Endothelial cell of umbilical vein (primary cell): ENCODE measurements around the gene PRDM16. TPM values are rescaled to one million over a fixed set of nuclear protein-coding genes. Genes with fewer than 3 reads are reported as not detected.

Source experiments
- BruUV-seq: library from RNA; stranded (reverse); fragments of 400-500 nt; replicated peaks from 2 replicates; lab custom pipeline; 2021; lab: Mats Ljungman, UMichigan
- CTCF ChIA-PET: fragments of 300-600, 350-600 bp; sonication (Branson Sonifier 250); formaldehyde crosslinking; loops from one replicate; lab custom pipeline; 2021; ENCODE audit warnings: antibody characterized with exemption, inconsistent platforms; lab: Charles Lee
- POLR2A ChIA-PET: fragments of 300-600, 350-600 bp; sonication (Branson Sonifier 250); formaldehyde crosslinking; loops from one replicate; lab custom pipeline; 2021; ENCODE audit warnings: antibody characterized with exemption, inconsistent platforms; lab: Charles Lee
- DNase-seq: peaks from one replicate; pipeline ENCODE4 v3.0.0-alpha.2; 2011; ENCODE audit warnings: low read depth, low spot score
- FAIRE-seq: peaks from 2 replicates; lab custom pipeline; 2011; peaks lifted over from hg19 to GRCh38; lab: Jason Lieb, UNC
- H2AFZ ChIP-seq: 2 replicates; pipeline ENCODE4 v1.6.0; 2012; ENCODE audit warnings: low read depth, low read length, control low read depth, inconsistent platforms
- H3K27ac ChIP-seq: 2 replicates; pipeline ENCODE4 v1.5.1; 2011; ENCODE audit warnings: low read depth, mild to moderate bottlenecking, control low read depth, low read length, moderate library complexity; ENCODE audit not compliant: insufficient read depth
- H3K27me3 ChIP-seq, 2 experiments: 2 replicates each; pipeline versions ENCODE4 v1.6.0 to v1.6.1; 2011; ENCODE audit warnings: low read length in 2 of 2, mixed read lengths in 1 of 2; ENCODE audit not compliant: control insufficient read depth in 2 of 2, insufficient read depth in 2 of 2
- H3K36me3 ChIP-seq, 2 experiments: 2 replicates in 1 of 2; 3 replicates in 1 of 2; pipeline ENCODE4 v1.5.1; 2011; ENCODE audit warnings: low read length in 2 of 2, mild to moderate bottlenecking in 1 of 2, moderate library complexity in 1 of 2; ENCODE audit not compliant: control insufficient read depth in 2 of 2, insufficient read depth in 2 of 2; ENCODE audit errors: extremely low read depth in 1 of 2
- H3K4me1 ChIP-seq: 3 replicates; pipeline ENCODE4 v1.5.1; 2011; ENCODE audit warnings: mild to moderate bottlenecking, low read length; ENCODE audit not compliant: control insufficient read depth, insufficient read depth; ENCODE audit errors: extremely low read depth
- H3K4me2 ChIP-seq: 2 replicates; pipeline ENCODE4 v1.6.1; 2011; ENCODE audit warnings: low read length, control low read depth, mixed read lengths; ENCODE audit not compliant: insufficient read depth
- H3K4me3 ChIP-seq, 3 experiments: fragments of 200-600 bp in 1 of 3; sonication (generic), shearing (Covaris generic) in 1 of 3; replicated peaks in 1 of 3; 2 replicates each; pipeline ENCODE4 v1.5.1; 2011 to 2016; ENCODE audit warnings: control low read depth in 3 of 3, low read length in 3 of 3, mild to moderate bottlenecking in 2 of 3, inconsistent platforms in 1 of 3, low read depth in 1 of 3, moderate library complexity in 1 of 3; ENCODE audit not compliant: insufficient read depth in 1 of 3
- H3K79me2 ChIP-seq: 2 replicates; pipeline ENCODE4 v1.6.0; 2012; ENCODE audit warnings: low read length, inconsistent platforms; ENCODE audit not compliant: control insufficient read depth, insufficient read depth
- H3K9ac ChIP-seq: replicated peaks from 2 replicates; pipeline ENCODE3; 2011; ENCODE audit warnings: low read length, control low read depth; ENCODE audit not compliant: insufficient read depth; ENCODE audit errors: extremely low read depth
- H3K9me1 ChIP-seq: replicated peaks from 3 replicates; pipeline ENCODE4 v1.6.0; 2011; ENCODE audit warnings: mild to moderate bottlenecking, low read length; ENCODE audit not compliant: control insufficient read depth, insufficient read depth; ENCODE audit errors: extremely low read depth
- H3K9me3 ChIP-seq: replicated peaks from 2 replicates; pipeline ENCODE4 v1.5.1; 2012; ENCODE audit warnings: low read length, inconsistent platforms; ENCODE audit not compliant: control insufficient read depth, insufficient read depth
- H4K20me1 ChIP-seq: replicated peaks from 2 replicates; pipeline ENCODE3; 2011; ENCODE audit warnings: mild to moderate bottlenecking, low read length; ENCODE audit not compliant: control insufficient read depth, insufficient read depth; ENCODE audit errors: extremely low read depth
- EZH2 ChIP-seq: IDR thresholded peaks from 2 replicates; pipeline ENCODE4 v1.6.1; 2012; ENCODE audit warnings: borderline replicate concordance, low read depth, mild to moderate bottlenecking, moderate library complexity, low read length, inconsistent platforms; ENCODE audit not compliant: severe bottlenecking
- FOS ChIP-seq: IDR thresholded peaks from 2 replicates; pipeline ENCODE4 v1.6.1; 2011; ENCODE audit warnings: mild to moderate bottlenecking, low read length, moderate library complexity, borderline replicate concordance; ENCODE audit not compliant: insufficient read depth
- GATA2 ChIP-seq: IDR thresholded peaks from 2 replicates; pipeline ENCODE4 v1.7.0; 2011; ENCODE audit warnings: low read depth, mild to moderate bottlenecking, moderate library complexity, mixed read lengths, low read length; ENCODE audit not compliant: insufficient read length, insufficient read depth
- JUN ChIP-seq: IDR thresholded peaks from 2 replicates; pipeline ENCODE4 v1.6.1; 2011; ENCODE audit warnings: borderline replicate concordance, low read depth; ENCODE audit not compliant: insufficient read length, insufficient read depth
- MAX ChIP-seq: IDR thresholded peaks from 2 replicates; pipeline ENCODE4 v1.6.1; 2011; ENCODE audit not compliant: insufficient read depth, insufficient read length
- MYC ChIP-seq: IDR thresholded peaks from one replicate; pipeline ENCODE4 v1.6.1; 2011; ENCODE audit warnings: mild to moderate bottlenecking, low read depth, low read length
- POLR2A ChIP-seq: IDR thresholded peaks from 2 replicates; pipeline ENCODE4 v1.6.1; 2012; ENCODE audit warnings: low read depth, mild to moderate bottlenecking, control low read depth, low read length
- POLR2AphosphoS5 ChIP-seq: IDR thresholded peaks from 2 replicates; pipeline ENCODE4 v1.6.1; 2012; ENCODE audit warnings: low read depth, mild to moderate bottlenecking, control low read depth, low read length, moderate library complexity; ENCODE audit not compliant: insufficient read depth
- dilution Hi-C: fragments of 300-500 bp; cut with MboI; formaldehyde crosslinking; loops from one replicate; pipeline ENCODE4 v1.15.0; 2019; ENCODE audit warnings: low sequenced_read_pairs; ENCODE audit not compliant: extremely low pct_ligation_motif_present
- intact Hi-C: fragments of 100-400 bp; cut with micrococcal nuclease; formaldehyde crosslinking; loops from one replicate; pipeline ENCODE4 v1.10.0; 2022
- polyA plus RNA-seq, 4 experiments: library from polyadenylated mRNA; depleted of rRNA in 3 of 4; stranded (reverse) in 3 of 4; unstranded in 1 of 4; fragments of >200 nt; gene quantifications; 2 replicates each; pipeline versions ENCODE4 v1.2.1 to v1.2.3, GENCODE V29; 2011 to 2012; ENCODE audit warnings: missing spikeins in 1 of 4
- total RNA-seq: library from RNA; stranded (reverse); gene quantifications from 2 replicates; pipeline ENCODE4 v1.2.3, GENCODE V29; 2021
- TF ChIP-seq, protein P1 (sequence below), 2 donors: IDR thresholded peaks; 1 replicate in 1 of 2; 2 replicates in 1 of 2; pipeline ENCODE4 v1.5.1; 2011; ENCODE audit warnings: low read length in 2 of 2, mild to moderate bottlenecking in 2 of 2, moderate library complexity in 2 of 2, control low read depth in 1 of 2, inconsistent platforms in 1 of 2, low read depth in 1 of 2; ENCODE audit not compliant: insufficient read depth in 1 of 2; ENCODE audit errors: extremely low read depth in 1 of 2

Gene PRDM16
- total and polyA plus RNA-seq, 2 donors (not counting 3 experiments of a cell fraction or from before 2014, with no cell fraction given), result not detected

DNA sequence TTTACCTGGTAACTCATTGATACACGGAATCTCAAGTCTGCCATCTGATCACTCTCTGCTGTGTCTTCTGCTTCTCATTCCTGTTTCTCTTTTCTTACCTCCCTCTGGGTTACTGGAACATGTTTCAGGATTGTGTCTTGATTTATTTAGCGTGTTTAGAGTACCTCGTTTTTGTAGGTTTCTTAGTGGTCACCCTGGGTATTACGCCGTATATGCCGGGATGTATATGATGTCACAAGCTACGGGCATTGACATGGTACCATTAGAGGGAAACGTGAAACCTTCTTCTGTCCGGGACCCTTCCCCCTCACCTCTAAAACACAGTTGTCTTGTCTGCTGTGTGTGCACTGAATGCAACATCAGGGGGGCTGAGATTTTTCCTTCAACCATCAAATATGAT lies 45.0 kb upstream of the PRDM16 start:
- Histone ChIP-seq H3K4me3 (no peak overlapping the region), H3K27me3 (no peaks in the 10 kb centered on the region), H3K9ac (no peak overlapping the region), H3K36me3 (no peaks in the 10 kb centered on the region), H3K4me1 (no peaks in the 10 kb centered on the region), H4K20me1 (no peaks in the 10 kb centered on the region), H3K4me2 (no peak overlapping the region), H3K9me3 (peaks cover 4% of the 10 kb centered on the region), H3K27ac (no peak overlapping the region), H3K9me1 (no peaks in the 10 kb centered on the region), H2AFZ (no peak overlapping the region), H3K79me2 (no peaks in the 10 kb centered on the region)
- dilution Hi-C loops, result no loop called here
- DNase-seq (no peak), FAIRE-seq (no peak)
- TF ChIP-seq POLR2A (no peak), EZH2 (no peak), GATA2 (no peak), MAX (no peak), FOS (no peak), POLR2AphosphoS5 (no peak), MYC (no peak), JUN (no peak)
- TF ChIP-seq, protein P1, sequence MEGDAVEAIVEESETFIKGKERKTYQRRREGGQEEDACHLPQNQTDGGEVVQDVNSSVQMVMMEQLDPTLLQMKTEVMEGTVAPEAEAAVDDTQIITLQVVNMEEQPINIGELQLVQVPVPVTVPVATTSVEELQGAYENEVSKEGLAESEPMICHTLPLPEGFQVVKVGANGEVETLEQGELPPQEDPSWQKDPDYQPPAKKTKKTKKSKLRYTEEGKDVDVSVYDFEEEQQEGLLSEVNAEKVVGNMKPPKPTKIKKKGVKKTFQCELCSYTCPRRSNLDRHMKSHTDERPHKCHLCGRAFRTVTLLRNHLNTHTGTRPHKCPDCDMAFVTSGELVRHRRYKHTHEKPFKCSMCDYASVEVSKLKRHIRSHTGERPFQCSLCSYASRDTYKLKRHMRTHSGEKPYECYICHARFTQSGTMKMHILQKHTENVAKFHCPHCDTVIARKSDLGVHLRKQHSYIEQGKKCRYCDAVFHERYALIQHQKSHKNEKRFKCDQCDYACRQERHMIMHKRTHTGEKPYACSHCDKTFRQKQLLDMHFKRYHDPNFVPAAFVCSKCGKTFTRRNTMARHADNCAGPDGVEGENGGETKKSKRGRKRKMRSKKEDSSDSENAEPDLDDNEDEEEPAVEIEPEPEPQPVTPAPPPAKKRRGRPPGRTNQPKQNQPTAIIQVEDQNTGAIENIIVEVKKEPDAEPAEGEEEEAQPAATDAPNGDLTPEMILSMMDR (IDR thresholded peaks at IDR 0.05; ENCODE audit: extremely low read depth in 1 of 2, insufficient read depth in 1 of 2, low read depth in 1 of 2, low read length in 2 of 2), result no peak
- CTCF ChIA-PET, result no interaction called here
- intact Hi-C loops, result no loop called here
- no TSS peak for BruUV-seq
- POLR2A ChIA-PET, result no interaction called here
